ENCODE results near the gene PRPSAP2. TPM values are rescaled to one million over a fixed set of nuclear protein-coding genes. Genes with fewer than 3 reads are reported as not detected.

The PRPSAP2 gene
- total and polyA plus RNA-seq, 2 of the 4 experiments (the other 2 are of a cell fraction) = 22.9 to 28.1 TPM

GRCh38 chr17:18904482-18904881 lies 46.6 kb downstream of the PRPSAP2 start:
- no peak for TF ChIP-seq RCOR1 (IDR thresholded peaks at IDR 0.05; ENCODE audit: insufficient replicate concordance, low read length)
- no peak for TF ChIP-seq RFX5 (IDR thresholded peaks at IDR 0.05; ENCODE audit: low read depth, low read length)
- no peak for TF ChIP-seq NFE2L2 (IDR thresholded peaks at IDR 0.05; ENCODE audit: low read depth, low read length)
- no peak for TF ChIP-seq CEBPB (IDR thresholded peaks at IDR 0.05; ENCODE audit: low read depth, low read length)
- no peak for TF ChIP-seq CHD1 (IDR thresholded peaks at IDR 0.05; ENCODE audit: low read depth, low read length)
- TF ChIP-seq SMC3 (IDR thresholded peaks at IDR 0.05; ENCODE audit: low read depth, low read length) = no peak
- Histone ChIP-seq H3K4me3 (ENCODE audit: insufficient read depth, low read depth, low read length) (no peak overlapping the region), H3K4me1 (ENCODE audit: control insufficient read depth, insufficient read depth, low read length) (no peaks in the 10 kb centered on the region), H4K20me1 (ENCODE audit: insufficient read depth, low read length) (no peaks in the 10 kb centered on the region), H2AK9ac (replicated peaks; ENCODE audit: low read depth, low read length, poor library complexity) (no peak overlapping the region), H2BK120ac (ENCODE audit: low read depth, low read length) (no peak overlapping the region), H4K91ac (ENCODE audit: insufficient read depth, low read depth, low read length) (no peak overlapping the region), H3K27me3 (ENCODE audit: control insufficient read depth, insufficient read depth, low read length) (no peaks in the 10 kb centered on the region), H3K27ac (ENCODE audit: insufficient read depth, low read length) (no peak overlapping the region), H3K23ac (ENCODE audit: low read depth, low read length) (no peak overlapping the region), H3K9me3 (ENCODE audit: control insufficient read depth, insufficient read depth, low read length) (no peaks in the 10 kb centered on the region), H3K56ac (ENCODE audit: extremely low read depth, insufficient read depth, low read length) (no peak overlapping the region), H2AK5ac (ENCODE audit: low read depth, low read length) (no peak overlapping the region), H3K9me1 (ENCODE audit: insufficient read depth, low read length) (peaks cover 7% of the 10 kb centered on the region; the same call in 1 of the 2 replicates), H3K36me3 (ENCODE audit: control insufficient read depth, insufficient read depth, low read length) (peaks cover 19% of the 10 kb centered on the region), H3K79me1 (ENCODE audit: low read depth in 1 of 2, low read length in 2 of 2) (peaks cover 11 to 16% of the 10 kb centered on the region in 2 experiments), H3K4me2 (ENCODE audit: low read depth, low read length) (no peak overlapping the region), H2BK15ac (ENCODE audit: low read depth, low read length) (no peak overlapping the region), H3K18ac (ENCODE audit: low read depth, low read length) (no peak overlapping the region), H4K5ac (ENCODE audit: low read depth, low read length) (no peak overlapping the region), H3K9ac (ENCODE audit: low read depth, low read length) (no peak overlapping the region), H2BK5ac (ENCODE audit: low read depth, low read length, poor library complexity, severe bottlenecking) (no peak overlapping the region), H4K8ac (ENCODE audit: low read depth in 2 of 2, low read length in 2 of 2) (no peak overlapping the region), H3K14ac (replicated peaks; ENCODE audit: low read depth, low read length) (no peak overlapping the region), H2BK20ac (ENCODE audit: low read depth, low read length) (no peak overlapping the region), H3K4ac (ENCODE audit: low read depth, low read length) (no peak overlapping the region), H2AFZ (replicated peaks; ENCODE audit: low read length, poor library complexity) (no peak overlapping the region)
- no TSS peak for BruUV-seq (replicated peaks)
- intact Hi-C loops (cut with micrococcal nuclease) = no loop called here
- DNase-seq = no peak
- no peak for ATAC-seq (ENCODE audit: low read depth)
- dilution Hi-C loops (cut with HindIII; ENCODE audit: low sequenced_read_pairs, unreplicated experiment) = no loop called here
- POLR2A ChIA-PET (ENCODE audit: unreplicated experiment) = no interaction called here
- 76% methylated on average over 3 of the region's 5 CpGs; no CpG with 5 or more reads in 1 of the 2 experiments for WGBS, 2 experiments (ENCODE audit: extremely low coverage in 2 of 2, insufficient read length in 1 of 2)
- CTCF ChIA-PET = no interaction called here
- in situ Hi-C loops (cut with MboI; ENCODE audit: low sequenced_read_pairs) = no loop called here
